ENCODE results near the gene NEU4.

- no peak for TF ChIP-seq CTCF (IDR thresholded peaks at IDR 0.05; ENCODE audit: low read length)
- no peak for TF ChIP-seq EZH2 (IDR thresholded peaks at IDR 0.05; ENCODE audit: borderline replicate concordance, low read length)
Measured at GRCh38 chr2:241802421-241803318, 6.3 kb upstream of the NEU4 start.

All from OCI-LY1 (cell line).